Measurements from ENCODE around the gene CCR6.

CCR6 gene

DNA sequence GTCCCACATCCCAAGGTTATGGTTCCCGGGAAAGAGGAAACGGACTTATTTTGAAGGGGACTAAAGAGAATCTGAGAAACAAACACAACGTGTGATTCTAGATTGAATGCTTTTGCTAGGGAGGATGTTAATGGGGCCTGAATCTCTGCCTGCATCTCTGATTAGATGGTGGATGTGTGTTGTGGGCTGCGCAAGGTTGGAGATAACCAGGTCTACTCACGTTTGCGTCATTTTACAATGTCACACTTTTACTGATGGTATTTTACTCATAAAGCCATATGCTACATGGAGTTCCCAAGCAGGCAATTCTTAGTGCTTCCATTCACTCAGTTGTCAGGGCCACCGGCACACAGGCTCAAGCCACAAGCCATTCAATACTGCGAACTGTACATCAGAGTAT is 23.2 kb upstream of the CCR6 start:
- DNase-seq: no peak

- no peak for DNase-seq
These were observed 22.6 kb upstream of the CCR6 start for GRCh38 chr6:167100241-167100674.

GRCh38 chr6:167102318-167102717 is 20.6 kb upstream of the CCR6 start:
- no peak for DNase-seq

GRCh38 chr6:167103041-167103891 is 19.6 kb upstream of the CCR6 start:
- DNase-seq: no peak

- DNase-seq: no peak
These were observed 18.5 kb upstream of the CCR6 start for GRCh38 chr6:167104388-167104787.

DNA sequence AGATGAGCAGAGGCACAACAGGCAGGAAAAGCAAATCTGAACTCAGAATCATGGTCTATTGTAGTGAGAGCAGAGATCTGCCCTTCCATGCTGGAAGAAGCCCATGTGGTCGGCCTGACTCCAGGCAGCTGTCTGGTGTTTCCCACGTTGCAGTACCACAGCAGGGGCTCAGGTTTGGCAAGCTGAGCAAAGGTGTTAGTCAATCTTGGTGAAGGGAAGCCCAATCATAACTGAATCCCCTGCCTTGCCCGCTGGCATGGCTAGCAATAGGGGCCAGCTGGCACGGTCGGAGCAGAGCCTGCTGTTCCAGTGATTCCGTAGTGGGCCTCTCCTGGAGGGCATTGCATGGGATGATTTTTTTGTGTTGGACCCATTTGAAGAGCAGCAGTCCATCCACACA is 17.8 kb upstream of the CCR6 start:
- no peak for DNase-seq

DNA sequence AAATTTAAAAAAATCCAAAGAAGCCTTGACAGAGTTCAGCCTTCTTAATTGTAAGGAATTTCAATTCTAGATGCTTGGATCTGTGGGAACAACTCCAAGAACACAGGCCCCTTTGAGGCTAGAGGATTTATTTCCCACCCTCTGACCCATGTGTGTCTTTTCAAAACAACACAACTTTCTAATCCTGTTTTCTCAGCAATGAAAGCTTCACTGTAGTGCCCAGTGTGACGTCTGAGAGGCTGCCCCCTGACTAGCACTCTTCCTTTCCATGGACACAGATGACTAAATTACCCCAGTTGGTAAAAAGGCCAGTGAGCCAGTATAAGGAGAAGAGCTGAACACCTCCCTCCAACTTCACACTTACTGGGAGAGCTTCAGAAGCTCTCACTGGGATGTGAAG is 16.5 kb upstream of the CCR6 start:
- no peak for DNase-seq

- DNase-seq: no peak
These were observed 15.1 kb upstream of the CCR6 start for GRCh38 chr6:167107787-167108186.

DNA sequence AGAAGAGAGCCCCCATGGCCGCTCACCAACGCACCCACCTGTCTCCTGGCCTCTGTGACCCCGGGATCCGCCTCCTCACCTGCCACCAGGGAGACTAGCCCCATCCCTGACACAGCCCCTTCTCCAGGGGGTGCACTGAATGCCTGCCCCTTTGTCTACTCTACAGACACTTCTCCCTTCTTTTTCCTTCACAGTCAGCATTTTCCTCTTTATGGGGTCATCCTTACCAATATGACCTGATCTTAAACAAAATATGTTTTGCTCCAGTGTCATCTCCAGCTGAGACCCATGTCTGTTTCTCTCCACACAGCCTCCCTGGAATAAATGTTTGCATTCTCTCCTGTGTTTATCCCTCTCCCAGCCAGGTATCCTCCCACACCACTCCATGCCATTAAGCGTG is 14.6 kb upstream of the CCR6 start:
- no peak for DNase-seq

- DNase-seq: no peak
These were observed 13.2 kb upstream of the CCR6 start for GRCh38 chr6:167109651-167110050.

DNA sequence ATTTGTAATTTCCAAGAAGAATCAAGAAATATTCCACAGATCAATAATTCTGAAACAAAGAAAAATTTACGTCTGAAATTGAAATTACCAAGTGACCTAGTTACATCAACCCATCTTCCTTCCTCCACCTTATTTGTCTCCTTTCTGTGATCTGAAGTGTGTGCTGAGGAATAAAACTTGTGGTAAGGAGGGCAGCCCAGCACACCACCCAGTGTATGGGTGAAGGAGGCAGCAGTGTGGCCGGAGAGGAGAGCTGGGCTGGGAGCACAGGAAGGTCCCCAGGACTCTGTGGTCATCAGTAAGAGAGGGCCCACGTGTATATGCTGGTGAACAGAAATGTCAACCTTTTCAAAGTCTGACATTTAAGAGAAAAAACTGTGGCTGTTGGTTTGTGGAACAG is 11.3 kb upstream of the CCR6 start:
- DNase-seq: no peak

DNA sequence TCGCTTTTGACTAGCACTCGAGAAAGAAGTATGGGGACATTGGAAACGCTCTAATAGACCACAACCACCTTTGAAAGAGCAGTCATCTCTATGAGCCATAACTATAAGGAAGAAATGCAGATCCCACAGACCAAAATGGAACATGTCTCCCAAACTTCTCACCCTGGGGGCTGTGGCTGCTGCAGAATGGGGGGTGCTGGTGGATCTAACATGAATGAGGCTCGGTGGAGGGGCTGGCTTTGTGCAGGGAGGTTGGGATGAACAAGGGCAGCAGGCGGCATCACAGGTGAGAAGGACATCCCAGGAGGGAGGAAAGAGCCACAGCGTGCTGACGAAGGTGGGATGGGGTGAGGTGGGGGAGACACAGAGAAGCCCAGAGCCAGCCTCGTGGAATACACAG is 10.5 kb upstream of the CCR6 start:
- no peak for DNase-seq

DNA sequence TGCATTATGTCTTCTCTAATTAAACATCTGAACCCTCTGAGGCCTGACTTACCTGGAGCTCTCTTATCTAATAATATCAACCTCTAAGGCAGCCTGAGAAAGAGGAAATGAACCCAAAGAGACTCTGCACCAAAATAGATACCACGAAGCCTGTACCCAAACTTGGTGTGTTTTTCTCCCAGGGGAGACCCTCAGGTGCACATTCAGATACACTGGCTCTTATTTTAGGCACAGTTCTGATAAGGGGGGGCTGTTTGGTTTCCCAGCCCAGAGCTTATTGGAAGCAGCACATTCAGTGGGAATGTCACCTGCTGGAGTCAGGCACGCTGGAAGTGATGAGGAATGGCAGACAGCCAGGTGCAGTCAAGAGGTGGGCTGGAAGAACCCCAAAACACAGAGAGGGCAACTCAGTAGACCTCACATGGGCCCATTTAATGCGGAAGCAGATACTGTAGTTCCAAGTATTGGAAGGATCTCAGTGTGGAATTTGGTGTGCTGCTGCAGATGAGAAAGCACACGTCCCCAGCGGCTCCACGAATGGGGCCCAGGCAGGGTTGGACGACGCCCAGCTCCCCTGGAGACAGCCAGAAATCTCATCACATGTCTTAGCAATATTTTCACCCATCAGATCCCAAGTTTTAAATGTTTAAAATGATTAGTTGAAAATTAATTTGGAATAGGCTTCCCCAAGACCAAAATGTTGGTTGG is 9.7 kb upstream of the CCR6 start:
- DNase-seq: no peak

DNA sequence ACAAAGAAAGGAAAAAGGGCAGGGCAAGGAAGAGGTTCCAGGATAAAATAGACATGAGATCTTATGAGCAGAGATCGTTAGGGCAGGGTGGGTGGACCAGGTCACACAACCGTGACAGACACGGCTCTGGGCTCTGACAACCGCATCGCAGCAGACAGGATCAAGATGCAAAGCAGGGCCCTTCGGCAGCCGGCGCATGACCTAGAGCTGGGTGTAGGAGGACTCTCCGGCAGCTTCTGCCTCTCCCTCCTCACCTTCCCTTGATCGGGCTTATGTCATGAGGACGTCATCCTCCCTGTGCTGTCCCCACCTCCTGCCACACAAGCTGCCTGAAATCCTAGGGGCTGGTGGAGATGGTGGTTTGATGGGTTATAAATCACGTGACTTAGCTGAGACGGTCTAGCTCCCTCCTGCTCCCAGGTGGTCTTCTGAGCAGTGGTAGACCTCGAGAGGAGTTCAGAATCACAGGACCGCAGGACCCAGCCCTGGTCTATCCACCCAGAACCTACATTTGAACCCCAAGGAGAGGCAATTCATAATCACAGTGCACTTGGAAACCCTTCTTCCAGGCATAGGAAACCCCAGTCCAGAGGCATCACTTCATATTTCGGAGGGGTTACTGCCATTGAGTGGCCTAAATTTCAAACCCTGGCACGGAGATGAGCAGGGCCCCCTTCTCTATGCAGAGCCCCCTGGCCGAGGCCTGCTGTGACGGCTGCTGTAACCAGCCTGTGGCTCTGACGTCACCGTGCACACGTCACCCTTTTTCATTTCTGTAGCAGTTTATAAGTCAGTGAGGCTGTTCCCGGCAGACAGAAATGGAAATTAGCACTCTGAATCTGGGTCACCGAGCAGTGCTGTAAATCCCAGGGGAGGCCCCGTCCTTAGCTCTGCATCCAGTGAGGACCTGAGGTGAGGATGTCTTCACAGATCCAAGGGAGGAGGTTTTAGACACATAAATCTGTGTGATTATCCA is 8.7 kb upstream of the CCR6 start:
- no peak for DNase-seq

- no peak for DNase-seq
These were observed 7.8 kb upstream of the CCR6 start for GRCh38 chr6:167115054-167115453.

DNA sequence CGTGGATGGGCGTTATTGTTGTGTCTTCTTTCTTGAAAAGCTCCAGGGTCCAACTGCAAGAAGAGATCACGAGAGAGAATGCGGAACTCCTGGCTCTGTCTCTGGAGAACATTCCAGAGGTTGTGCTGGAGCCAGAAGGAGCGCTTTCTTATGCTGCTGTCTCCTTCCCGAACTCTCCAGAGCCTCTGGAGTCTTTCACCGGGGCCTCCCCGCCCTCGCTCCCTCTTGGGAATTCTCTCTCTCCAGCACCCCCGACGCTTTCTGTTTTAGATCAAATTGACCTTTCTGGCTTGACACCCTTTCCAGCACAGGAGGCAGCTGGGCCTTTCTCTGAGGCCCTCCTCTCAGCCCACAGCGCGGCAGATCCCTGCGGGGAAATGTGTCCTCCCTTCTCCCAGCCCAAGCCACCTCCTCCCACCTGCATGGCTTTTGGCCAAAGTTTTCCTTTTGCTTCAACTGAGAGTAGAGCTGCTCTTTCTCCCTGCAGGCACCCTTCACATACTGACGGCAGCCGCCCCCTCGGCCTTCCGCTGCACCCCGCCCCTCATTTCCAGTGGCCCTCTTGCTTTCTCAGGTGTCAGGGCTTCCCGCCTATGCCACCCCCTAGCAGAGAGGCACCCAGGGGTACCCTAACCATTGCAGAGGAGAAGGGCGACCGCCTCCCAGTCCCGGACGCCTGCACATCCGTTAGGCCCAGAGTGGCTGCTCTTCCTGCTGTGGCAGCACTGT is 6.6 kb upstream of the CCR6 start:
- no peak for DNase-seq

GRCh38 chr6:167116838-167117228 is 6.1 kb upstream of the CCR6 start:
- no peak for DNase-seq

GRCh38 chr6:167118006-167118405 is 4.9 kb upstream of the CCR6 start:
- DNase-seq: no peak

DNA sequence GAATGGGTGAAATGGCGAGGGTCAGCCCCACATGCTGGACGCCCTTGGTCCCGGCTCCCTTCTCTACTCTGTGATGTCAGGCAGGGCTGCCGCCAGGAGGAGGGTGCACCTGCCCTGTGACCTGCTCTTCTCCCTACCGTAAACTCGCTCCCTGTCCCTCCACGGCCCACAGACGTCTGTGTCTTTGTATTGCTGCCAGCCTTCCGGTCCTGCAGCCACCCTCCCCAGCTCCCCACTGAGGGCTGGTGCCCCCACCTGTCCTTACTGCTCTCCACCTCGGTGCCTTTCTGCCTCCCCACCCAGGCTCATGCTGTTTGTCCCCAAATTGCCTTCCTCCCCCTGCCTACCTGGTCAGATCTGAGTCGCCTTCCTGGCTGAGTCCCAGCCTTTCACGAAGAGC is 4.1 kb upstream of the CCR6 start:
- DNase-seq: no peak

DNA sequence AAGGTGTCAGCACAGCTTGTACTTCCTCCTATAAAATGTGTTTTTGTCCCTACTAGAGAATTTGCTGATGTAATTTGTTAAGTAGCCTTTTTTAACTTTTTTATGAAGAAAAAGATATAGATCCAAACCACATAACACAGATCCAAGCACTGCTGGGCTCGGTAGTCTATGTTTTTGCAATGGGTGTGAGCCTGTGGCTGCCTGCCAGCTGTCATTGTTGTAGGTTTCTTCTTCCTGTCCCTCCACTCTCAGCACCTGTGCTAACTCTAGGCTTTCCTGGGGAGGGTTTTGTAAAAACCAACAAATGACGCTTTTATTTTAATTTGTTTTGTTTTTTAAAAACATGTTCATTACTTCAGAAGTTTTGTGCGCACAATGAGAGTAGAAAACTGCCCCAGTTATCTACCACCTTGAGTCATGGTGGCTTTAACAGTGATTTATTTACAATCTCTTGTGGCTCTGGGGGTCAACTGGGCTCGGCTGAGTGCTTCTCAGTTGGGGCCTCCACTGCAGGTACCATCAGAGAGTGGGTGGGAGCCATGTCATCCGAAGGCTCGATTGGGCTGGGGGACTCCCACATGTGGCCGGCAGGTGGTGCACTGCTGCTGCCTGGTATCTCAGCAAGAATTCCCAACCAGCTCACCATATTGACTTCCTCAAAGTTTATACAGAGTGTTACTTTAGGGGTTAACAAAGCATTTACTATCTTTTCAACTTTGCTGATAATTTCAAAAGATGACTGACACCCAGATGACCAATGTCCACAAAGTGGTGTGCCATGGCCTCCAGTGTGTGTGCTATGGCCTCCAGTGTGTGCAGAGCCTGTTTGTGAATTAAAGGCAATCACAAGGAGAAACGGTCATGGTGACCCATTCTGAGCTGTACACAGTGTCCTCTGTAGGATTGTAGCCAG is 3.0 kb upstream of the CCR6 start:
- no peak for DNase-seq

- DNase-seq: no peak
These were observed 2.4 kb upstream of the CCR6 start for GRCh38 chr6:167120583-167120903.

Data from NCI-H1436 (cell line).